GM23248 (cell line): Measurements from ENCODE around the gene SLC29A3. TPM values are rescaled to one million over a fixed set of nuclear protein-coding genes. Genes with fewer than 3 reads are reported as not detected.

ENCODE experiments used
- DNase-seq: peaks from one replicate; pipeline ENCODE4 v3.0.0-alpha.2; 2015
- H2AFZ ChIP-seq: fragments of 200-600 bp; sonication (generic); 2 replicates; pipeline ENCODE4 v1.6.1; 2016; ENCODE audit warnings: antibody characterized with exemption
- H3F3A ChIP-seq: fragments of 200-600 bp; sonication (generic); 2 replicates; pipeline ENCODE4 v1.6.1; 2016; ENCODE audit warnings: mild to moderate bottlenecking, antibody characterized with exemption, mixed run types; ENCODE audit not compliant: insufficient read depth
- H3K27ac ChIP-seq: fragments of 200-600 bp; sonication (generic); 2 replicates; pipeline ENCODE4 v1.5.1; 2016; ENCODE audit warnings: mild to moderate bottlenecking
- H3K27me3 ChIP-seq: fragments of 200-600 bp; sonication (generic); replicated peaks from 2 replicates; pipeline ENCODE4 v1.6.1; 2016; ENCODE audit warnings: mild to moderate bottlenecking; ENCODE audit not compliant: insufficient read depth
- H3K36me3 ChIP-seq: fragments of 200-600 bp; sonication (generic); 2 replicates; pipeline ENCODE4 v1.6.1; 2016; ENCODE audit warnings: low read depth, mild to moderate bottlenecking
- H3K4me1 ChIP-seq: fragments of 200-600 bp; sonication (generic); 2 replicates; pipeline ENCODE4 v1.6.1; 2016; ENCODE audit warnings: mild to moderate bottlenecking; ENCODE audit not compliant: insufficient read depth
- H3K4me2 ChIP-seq: fragments of 200-600 bp; sonication (generic); one replicate; pipeline ENCODE4 v1.6.1; 2016; ENCODE audit warnings: mild to moderate bottlenecking; ENCODE audit not compliant: unreplicated experiment
- H3K4me3 ChIP-seq: fragments of 200-600 bp; sonication (generic); 2 replicates; pipeline ENCODE4 v1.5.1; 2016; ENCODE audit warnings: mild to moderate bottlenecking
- H3K79me2 ChIP-seq: fragments of 200-600 bp; sonication (generic); 2 replicates; pipeline ENCODE4 v1.6.1; 2016; ENCODE audit warnings: mild to moderate bottlenecking; ENCODE audit not compliant: insufficient read depth
- H3K9ac ChIP-seq: fragments of 200-600 bp; sonication (generic); 2 replicates; pipeline ENCODE4 v1.6.1; 2016; ENCODE audit warnings: mild to moderate bottlenecking
- H3K9me2 ChIP-seq: fragments of 200-600 bp; sonication (generic); 2 replicates; pipeline ENCODE4 v1.6.1; 2016; ENCODE audit warnings: mixed run types, mild to moderate bottlenecking, moderate library complexity; ENCODE audit not compliant: insufficient read depth
- H3K9me3 ChIP-seq: fragments of 200-600 bp; sonication (generic); one replicate; pipeline ENCODE4 v1.6.1; 2017; ENCODE audit warnings: low read depth
- H4K20me1 ChIP-seq: fragments of 200-600 bp; sonication (generic); 2 replicates; pipeline ENCODE4 v1.6.0; 2016; ENCODE audit not compliant: insufficient read depth
- EZH2 ChIP-seq: fragments of 200-600 bp; sonication (generic); IDR thresholded peaks from 2 replicates; pipeline ENCODE4 v1.6.1; 2018; ENCODE audit warnings: antibody characterized with exemption, mild to moderate bottlenecking; ENCODE audit not compliant: insufficient read depth, poor library complexity, severe bottlenecking
- EZH2phosphoT487 ChIP-seq: fragments of 200-600 bp; sonication (generic); IDR thresholded peaks from 2 replicates; pipeline ENCODE4 v1.6.1; 2018; ENCODE audit warnings: antibody characterized with exemption, moderate library complexity, mild to moderate bottlenecking, low read depth; ENCODE audit not compliant: insufficient read depth
- WGBS, 2 experiments: methylation state at CpG; one replicate each; pipeline ENCODE4 v1.1.6; 2015 to 2017; ENCODE audit warnings: low lambda C conversion rate in 2 of 2, low coverage in 1 of 2; ENCODE audit errors: missing lambda C conversion rate in 2 of 2; 5-methylcytosine and 5-hydroxymethylcytosine counted together
- in situ Hi-C: fragments of 300-500 bp; cut with MboI; formaldehyde crosslinking; loops from 2 replicates; pipeline ENCODE4 v1.15.0; 2020
- polyA plus RNA-seq: library from polyadenylated mRNA; unstranded; fragments of >200 nt; fragmentation: Nextera tagmentation; extraction: Ambion mirVana; gene quantifications from 2 replicates; pipeline ENCODE4 v1.2.1, GENCODE V29; 2016
- total RNA-seq: library from RNA; depleted of rRNA; stranded (reverse); fragments of >200 nt; shearing (Covaris generic); gene quantifications from 2 replicates; pipeline ENCODE4 v1.2.3, GENCODE V29; 2014

Gene SLC29A3
- total and polyA plus RNA-seq, 2 experiments from 2014 or later, result 1.9 to 7.3 TPM

GRCh38 chr10:71308985-71309384 lies 10.1 kb upstream of the SLC29A3 start:
- Histone ChIP-seq H3K36me3 (no peaks in the 10 kb centered on the region), H3K4me1 (peaks cover 8% of the 10 kb centered on the region), H3K27me3 (no peaks in the 10 kb centered on the region; the same call in 1 of the 2 replicates), H3K4me2 (no peak overlapping the region), H3K9ac (no peak overlapping the region), H3K79me2 (no peaks in the 10 kb centered on the region), H3F3A (no peaks in the 10 kb centered on the region), H3K9me3 (no peaks in the 10 kb centered on the region), H3K27ac (no peak overlapping the region), H2AFZ (no peak overlapping the region), H3K9me2 (no peaks in the 10 kb centered on the region), H3K4me3 (no peak overlapping the region), H4K20me1 (no peaks in the 10 kb centered on the region)
- TF ChIP-seq EZH2 (no peak), EZH2phosphoT487 (no peak)
- WGBS, 2 experiments, result 17 to 21% methylated on average over 3 of the region's 3 CpGs
- in situ Hi-C loops, result no loop called here
- peak; percentile 13 for DNase-seq

GRCh38 chr10:71309919-71310318 lies 9.1 kb upstream of the SLC29A3 start:
- in situ Hi-C loops, result no loop called here
- WGBS, 2 experiments, result 45 to 59% methylated on average over 3 of the region's 3 CpGs
- H3K9ac ChIP-seq, result no peak overlapping the region
- H3K36me3 ChIP-seq, result no peaks in the 10 kb centered on the region
- no peak for DNase-seq
- TF ChIP-seq EZH2, result no peak
- no peak for TF ChIP-seq EZH2phosphoT487
- H3K4me2 ChIP-seq, result no peak overlapping the region
- H3K9me2 ChIP-seq, result no peaks in the 10 kb centered on the region
- H3F3A ChIP-seq, result no peaks in the 10 kb centered on the region
- no peak overlapping the region for H3K4me3 ChIP-seq
- H3K27me3 ChIP-seq, result no peaks in the 10 kb centered on the region; the same call in 1 of the 2 replicates
- no peaks in the 10 kb centered on the region for H3K9me3 ChIP-seq
- no peaks in the 10 kb centered on the region for H3K79me2 ChIP-seq
- H3K4me1 ChIP-seq, result peaks cover 11% of the 10 kb centered on the region
- no peak overlapping the region for H3K27ac ChIP-seq
- H4K20me1 ChIP-seq, result no peaks in the 10 kb centered on the region
- no peak overlapping the region for H2AFZ ChIP-seq

- WGBS, 2 experiments, result 92 to 95% methylated on average over 1 of the region's 1 CpG
- no peaks in the 10 kb centered on the region for H3K9me3 ChIP-seq
- no peak overlapping the region for H2AFZ ChIP-seq
- H4K20me1 ChIP-seq, result no peaks in the 10 kb centered on the region
- no peaks in the 10 kb centered on the region for H3K79me2 ChIP-seq
- H3K27ac ChIP-seq, result no peak overlapping the region
- H3K27me3 ChIP-seq, result no peaks in the 10 kb centered on the region; the same call in 1 of the 2 replicates
- peaks cover 11% of the 10 kb centered on the region for H3K4me1 ChIP-seq
- no peak for DNase-seq
- no peaks in the 10 kb centered on the region for H3K9me2 ChIP-seq
- no peak overlapping the region for H3K4me2 ChIP-seq
- H3K4me3 ChIP-seq, result no peak overlapping the region
- no peak overlapping the region for H3K9ac ChIP-seq
- in situ Hi-C loops, result no loop called here
- H3K36me3 ChIP-seq, result no peaks in the 10 kb centered on the region
- TF ChIP-seq EZH2 (no peak), EZH2phosphoT487 (no peak)
- no peaks in the 10 kb centered on the region for H3F3A ChIP-seq
These were observed 6.8 kb upstream of the SLC29A3 start for GRCh38 chr10:71312220-71312619.

- H3K9ac ChIP-seq, result peak overlapping the region; percentile 25; the same call in 1 of the 2 replicates
- WGBS, 2 experiments, result 12 to 13% methylated on average over 19 of the region's 19 CpGs
- no peaks in the 10 kb centered on the region for H3K9me3 ChIP-seq
- no peaks in the 10 kb centered on the region for H4K20me1 ChIP-seq
- peak; percentile 72 for DNase-seq
- no peaks in the 10 kb centered on the region for H3K36me3 ChIP-seq
- no peaks in the 10 kb centered on the region for H3K79me2 ChIP-seq
- H3K27me3 ChIP-seq, result no peaks in the 10 kb centered on the region; the same call in 1 of the 2 replicates
- in situ Hi-C loops, result no loop called here
- H3F3A ChIP-seq, result no peaks in the 10 kb centered on the region
- H3K4me3 ChIP-seq, result no peak overlapping the region
- no peak overlapping the region for H3K27ac ChIP-seq
- H2AFZ ChIP-seq, result peak overlapping the region; percentile 79
- TF ChIP-seq EZH2 (no peak), EZH2phosphoT487 (no peak)
- peaks cover 11% of the 10 kb centered on the region for H3K4me1 ChIP-seq
- no peak overlapping the region for H3K4me2 ChIP-seq
- H3K9me2 ChIP-seq, result no peaks in the 10 kb centered on the region
These were observed 6.0 kb upstream of the SLC29A3 start for GRCh38 chr10:71312811-71313789.
